ENCODE results near the gene PNMA6E.

- TF ChIP-seq CTCF (IDR thresholded peaks at IDR 0.05) (no peak), MAFK (IDR thresholded peaks at IDR 0.05; ENCODE audit: partially characterized antibody) (no peak), JUNB (IDR thresholded peaks at IDR 0.05) (no peak), CEBPB (IDR thresholded peaks at IDR 0.05) (no peak), REST (IDR thresholded peaks at IDR 0.05) (no peak)
Measured at GRCh38 chrX:153347530-153347929, 53.6 kb downstream of the PNMA6E start.
